EH (cell line): Measurements from ENCODE around the gene ZNF408.
"Not testable (repeated sequence)": the region's sequence is repeated elsewhere in the genome, so short reads cannot be mapped to it uniquely, and the experiment has no call there.

Source experiments
- DNase-seq: peaks from one replicate; pipeline ENCODE4 v3.0.0-alpha.2; 2015; ENCODE audit warnings: low read depth

ZNF408 gene

DNA sequence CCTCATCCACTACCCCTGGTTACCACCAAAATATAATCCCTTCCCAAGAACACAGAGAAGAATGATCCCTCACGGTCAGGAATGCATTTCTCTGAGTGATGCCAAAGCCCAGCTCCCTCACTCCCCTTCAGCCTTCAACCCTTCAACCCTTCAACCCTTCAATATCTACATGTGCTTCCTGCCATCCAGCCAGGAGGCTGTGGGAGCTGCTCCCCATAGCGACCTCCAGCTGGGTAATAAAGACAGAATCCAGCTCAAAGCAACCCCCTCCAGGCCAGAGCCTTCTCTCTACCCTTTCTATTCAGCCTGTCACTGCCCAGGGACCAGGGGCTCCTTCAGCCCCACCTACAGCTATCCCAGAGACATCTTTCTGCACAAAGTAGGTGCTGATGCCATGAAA is 3.1 kb upstream of the ZNF408 start:
- no peak for DNase-seq

DNA sequence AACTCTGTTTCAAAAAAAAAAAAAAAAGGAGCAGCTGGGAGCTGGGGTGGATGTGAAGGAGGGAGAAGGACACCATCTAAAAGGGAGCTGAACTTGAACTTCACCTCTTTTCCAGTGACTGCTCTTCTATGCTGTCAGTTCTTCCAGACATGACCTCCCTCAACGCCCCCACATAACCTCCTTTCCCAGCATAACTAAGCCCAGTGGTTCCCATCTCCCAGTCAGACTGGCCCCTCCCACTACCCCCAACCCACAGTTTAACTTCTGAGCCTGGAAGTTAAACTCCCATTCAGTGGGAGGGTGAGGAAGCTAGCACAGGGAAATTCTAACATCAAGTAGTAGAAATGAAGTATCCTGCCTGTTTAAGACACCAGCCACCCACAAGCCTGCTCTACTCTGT is 2.2 kb upstream of the ZNF408 start:
- DNase-seq, result no peak

DNA sequence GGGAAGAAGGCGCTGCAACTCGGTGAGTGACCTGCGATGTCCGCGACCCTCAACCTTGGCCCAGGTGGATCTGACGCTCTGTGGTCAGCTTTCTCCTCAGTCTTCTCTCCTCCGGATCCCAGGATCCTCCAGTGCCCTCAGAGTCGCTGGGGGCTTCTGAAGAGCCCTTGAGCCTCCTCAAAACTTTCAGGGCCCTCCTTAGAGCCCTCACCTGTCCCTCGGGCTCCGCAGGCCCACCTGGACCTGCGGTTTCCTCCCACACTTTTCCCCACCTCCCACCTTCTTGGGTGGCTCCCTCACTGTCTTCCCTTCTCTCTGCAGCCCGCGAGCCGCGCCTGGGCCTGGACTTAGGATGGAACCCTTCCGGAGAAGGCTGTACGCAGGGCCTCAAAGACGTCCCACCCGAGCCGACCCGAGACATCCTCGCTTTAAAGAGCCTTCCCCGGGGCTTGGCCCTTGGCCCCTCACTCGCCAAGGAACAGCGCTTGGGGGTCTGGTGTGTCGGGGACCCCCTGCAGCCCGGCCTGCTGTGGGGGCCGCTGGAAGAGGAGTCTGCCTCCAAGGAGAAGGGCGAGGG is 335 bp downstream of the ZNF408 start:
- no peak for DNase-seq

DNA sequence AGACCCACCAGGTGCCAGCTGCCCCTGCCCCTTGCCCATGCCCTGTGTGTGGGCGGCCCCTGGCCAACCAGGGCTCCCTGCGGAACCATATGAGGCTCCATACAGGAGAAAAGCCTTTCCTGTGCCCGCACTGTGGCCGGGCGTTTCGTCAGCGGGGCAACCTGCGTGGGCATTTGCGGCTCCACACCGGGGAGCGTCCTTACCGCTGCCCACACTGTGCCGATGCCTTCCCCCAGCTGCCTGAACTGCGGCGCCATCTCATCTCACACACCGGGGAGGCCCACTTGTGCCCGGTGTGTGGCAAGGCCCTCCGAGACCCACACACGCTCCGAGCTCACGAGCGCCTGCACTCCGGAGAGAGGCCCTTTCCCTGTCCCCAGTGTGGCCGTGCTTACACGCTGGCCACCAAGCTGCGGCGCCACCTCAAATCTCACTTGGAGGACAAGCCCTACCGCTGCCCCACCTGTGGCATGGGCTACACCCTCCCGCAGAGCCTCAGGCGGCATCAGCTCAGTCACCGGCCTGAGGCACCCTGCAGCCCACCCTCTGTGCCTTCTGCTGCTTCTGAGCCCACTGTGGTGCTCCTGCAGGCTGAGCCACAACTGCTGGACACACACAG is 4.3 kb downstream of the ZNF408 start:
- no peak for DNase-seq

DNA sequence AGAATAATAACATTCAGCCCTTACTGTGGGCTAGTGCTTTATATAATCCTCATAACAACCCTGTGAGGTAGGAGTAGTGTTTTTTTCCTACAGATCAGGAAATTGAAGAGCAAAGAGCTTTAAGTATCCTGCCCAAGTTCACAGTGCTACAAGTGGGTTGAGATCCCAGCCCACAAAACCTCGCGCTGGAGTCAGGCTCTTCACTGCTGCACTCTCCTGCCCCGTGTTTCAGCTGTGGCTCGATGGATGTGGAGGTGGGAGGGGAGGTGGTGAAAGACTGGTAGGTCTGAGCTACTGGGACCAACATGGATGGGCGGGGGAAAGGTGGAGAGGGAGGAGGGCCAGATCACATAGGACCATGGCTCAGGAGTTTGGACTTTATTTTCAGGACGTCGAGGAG is 6.1 kb downstream of the ZNF408 start:
- DNase-seq, result no peak

DNA sequence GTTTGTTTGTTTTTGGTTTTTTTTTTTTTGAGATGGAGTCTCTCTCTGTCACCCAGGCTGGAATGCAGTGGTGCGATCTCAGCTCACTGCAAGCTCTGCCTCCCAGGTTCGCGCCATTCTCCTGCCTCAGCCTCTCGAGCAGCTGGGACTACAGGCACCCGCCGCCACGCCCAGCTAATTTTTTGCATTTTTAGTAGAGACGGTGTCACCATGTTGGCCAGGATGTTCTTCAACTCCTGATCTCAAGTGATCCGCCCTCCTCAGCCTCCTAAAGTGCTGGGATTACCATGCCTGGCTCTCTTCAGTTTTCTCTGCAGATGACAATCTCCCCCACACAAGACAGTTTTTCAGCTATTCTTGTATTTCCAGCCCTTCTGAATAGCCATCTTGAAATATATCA is 8.5 kb downstream of the ZNF408 start:
- DNase-seq, result not testable (repeated sequence)

DNA sequence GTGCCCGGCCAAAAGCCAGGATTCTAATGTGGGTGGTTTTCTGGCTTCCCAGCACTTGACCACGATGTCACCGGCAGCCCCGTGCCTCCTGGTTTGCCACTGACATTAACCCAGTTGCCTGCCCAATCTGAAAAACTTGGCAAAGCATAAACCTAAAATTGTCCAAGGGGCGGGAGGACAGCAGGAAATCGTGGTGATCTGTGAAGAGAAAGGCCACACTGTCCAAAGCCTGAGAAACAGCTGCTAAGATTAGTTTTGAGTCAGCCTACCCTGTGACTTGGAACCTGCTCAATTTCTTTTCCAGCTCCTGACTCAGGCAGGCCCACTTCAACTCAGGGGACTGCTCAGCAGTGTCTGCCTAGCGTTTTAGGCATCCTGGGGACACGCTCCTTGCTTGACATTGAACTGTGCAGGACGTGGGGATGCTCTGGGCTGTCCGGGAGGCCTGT is 10.0 kb downstream of the ZNF408 start:
- peak; percentile 95 for DNase-seq

DNA sequence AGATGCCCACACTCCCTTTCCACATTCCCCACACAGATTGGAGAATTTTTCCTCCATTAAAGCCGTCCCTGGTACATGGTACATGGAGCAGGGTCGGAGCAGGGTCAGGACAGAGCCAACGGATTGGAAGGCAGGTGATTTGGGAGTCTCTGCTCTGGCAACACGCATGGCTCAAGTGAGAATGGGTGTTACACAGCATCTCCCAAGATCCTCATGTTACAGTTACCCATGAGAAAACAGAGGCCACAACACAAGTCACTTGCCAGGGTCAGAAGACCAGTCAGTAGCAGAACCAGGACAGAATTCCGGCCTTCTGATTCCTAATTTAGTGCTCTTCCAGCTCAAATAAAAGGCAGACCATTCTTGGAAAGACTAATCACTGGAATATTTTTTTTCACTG is 10.5 kb downstream of the ZNF408 start:
- peak; percentile 68 for DNase-seq

DNA sequence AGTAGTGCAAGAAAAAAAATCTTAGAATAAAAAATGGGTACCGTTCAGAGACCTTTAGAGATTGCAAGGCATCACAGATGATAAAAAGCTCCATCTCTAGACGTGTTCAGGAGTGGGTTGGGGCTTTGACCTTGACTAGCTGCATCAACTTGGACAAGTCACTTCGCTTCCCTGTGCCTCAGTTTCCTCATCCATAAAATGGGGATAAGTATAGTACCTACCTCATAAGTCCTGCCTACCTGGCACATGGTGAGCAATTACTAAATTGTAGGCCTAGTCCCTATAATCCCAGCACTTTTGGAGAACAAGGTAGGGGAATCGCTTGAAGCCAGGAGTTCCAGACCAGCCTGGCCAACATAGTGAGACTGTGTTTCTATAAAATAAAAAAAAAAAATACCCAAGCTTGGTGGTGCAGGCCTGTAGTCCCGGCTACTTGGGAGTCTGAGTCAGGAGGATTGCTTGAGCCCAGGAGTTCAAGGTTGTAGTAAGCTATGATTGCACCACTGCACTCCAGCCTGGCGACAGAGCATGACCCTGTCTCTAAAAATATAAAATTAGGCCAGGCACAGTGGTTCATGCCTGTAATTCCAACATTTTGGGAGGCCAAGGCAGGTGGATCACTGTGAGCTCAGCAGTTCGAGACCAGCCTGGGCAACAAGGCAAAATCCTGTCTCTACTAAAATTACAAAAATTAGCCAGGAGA is 12.2 kb downstream of the ZNF408 start:
- DNase-seq, result no peak

DNA sequence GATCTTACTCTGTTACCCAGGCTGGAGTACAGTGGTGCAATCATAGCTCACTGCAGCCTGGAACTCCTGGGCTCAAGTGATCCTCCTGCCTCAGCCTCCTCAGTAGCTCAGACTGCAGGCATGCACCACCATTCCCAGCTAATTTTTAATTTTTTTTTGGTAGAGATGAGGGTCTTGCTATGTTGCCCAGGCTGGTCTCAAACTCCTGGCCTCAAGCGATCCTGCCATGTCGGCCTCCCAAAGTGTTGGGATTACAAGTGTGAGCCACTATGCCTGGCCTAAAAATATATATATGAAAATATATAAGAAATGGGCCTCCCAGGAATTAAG is 17.0 kb downstream of the ZNF408 start:
- DNase-seq, result not testable (repeated sequence)

DNA sequence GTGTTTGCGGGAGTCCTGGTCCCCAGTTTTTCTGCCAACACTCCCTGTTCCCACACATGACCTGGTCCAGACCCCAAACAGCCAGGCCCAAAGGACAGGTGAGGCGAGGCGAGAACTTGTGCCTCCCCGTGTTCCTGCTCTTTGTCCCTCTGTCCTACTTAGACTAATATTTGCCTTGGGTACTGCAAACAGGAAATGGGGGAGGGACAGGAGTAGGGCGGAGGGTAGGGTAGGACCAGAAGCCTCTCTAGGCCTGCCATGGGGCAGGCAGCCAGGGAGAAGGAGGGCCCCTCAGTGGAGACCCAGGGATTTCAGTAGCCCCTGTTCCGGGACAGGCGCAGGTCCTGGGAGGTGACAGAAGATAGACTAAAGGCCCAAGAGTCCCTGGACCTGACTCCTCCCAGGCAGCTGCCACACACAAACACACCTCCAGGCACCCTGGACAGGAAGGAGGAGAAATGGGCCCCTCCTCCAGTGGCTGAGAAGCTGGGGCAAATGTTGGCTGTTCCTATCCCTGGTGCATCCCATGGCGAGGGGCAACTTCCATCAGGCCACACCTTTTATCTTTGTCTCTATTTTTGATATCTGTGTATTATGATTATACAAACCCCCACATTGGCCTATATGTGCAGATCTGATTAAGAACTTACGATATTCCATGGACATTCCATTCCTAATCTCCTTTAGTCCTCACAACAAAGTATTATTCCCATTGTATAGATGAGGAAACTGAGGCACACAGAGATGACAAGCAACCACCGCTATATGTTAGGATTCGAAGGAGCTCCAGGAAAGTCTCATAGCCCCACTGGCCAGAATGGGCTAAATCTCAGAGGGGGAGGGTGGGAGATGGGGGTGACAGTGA is 17.6 kb downstream of the ZNF408 start:
- peak; percentile 47 for DNase-seq

DNA sequence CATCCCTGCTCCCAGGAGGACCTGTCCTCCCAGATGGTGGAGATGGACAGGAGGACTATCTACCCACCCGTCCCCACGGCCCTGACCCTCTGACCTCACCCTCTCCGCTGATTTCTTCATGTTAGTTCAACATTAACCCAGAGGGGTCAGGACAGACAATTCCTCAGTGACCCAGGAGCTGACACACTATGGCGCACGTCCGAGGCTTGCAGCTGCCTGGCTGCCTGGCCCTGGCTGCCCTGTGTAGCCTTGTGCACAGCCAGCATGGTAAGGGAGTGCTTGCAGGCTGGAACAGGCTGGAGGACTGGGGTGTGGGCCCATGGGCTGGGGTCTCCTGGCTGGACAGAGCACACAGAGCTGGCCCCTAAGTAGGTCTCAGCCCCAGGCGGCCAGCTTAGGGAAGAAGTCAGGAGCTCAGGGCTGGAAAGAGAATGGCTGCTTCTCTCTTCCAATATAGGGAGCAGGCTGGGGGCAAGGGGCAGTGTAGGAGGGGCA is 18.3 kb downstream of the ZNF408 start, which contains the start of gene F2:
Gene F2 (plus strand): TSS at position 166 of the 495 bp plus-strand sequence. CDS start 23 bp downstream, at position 189.
- no peak for DNase-seq

DNA sequence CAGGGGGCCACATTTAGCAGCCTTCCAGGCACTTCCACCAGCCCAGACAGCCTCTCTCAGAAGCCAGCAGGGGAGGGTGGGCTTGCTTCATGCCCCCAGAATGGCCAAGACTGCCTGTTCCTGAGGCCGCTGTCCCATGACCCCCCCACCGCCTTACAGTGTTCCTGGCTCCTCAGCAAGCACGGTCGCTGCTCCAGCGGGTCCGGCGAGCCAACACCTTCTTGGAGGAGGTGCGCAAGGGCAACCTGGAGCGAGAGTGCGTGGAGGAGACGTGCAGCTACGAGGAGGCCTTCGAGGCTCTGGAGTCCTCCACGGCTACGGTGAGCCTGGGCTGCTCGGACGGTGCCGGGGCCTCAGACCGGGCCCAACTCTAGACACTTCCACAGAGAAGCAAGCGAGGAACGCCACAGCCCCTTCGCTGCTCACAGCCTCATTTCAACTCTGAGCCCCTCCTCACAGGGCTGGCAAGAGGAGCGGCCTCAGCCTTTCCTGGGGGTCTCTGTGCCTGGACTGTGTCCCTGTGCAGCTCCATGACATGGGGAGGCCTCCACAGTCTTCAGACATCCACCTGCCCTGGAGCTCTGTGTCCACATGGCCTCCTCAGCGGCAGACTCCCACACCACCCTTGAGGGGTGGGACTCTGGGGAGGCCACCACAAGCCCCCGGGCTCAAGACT is 18.9 kb downstream of the ZNF408 start:
- no peak for DNase-seq

DNA sequence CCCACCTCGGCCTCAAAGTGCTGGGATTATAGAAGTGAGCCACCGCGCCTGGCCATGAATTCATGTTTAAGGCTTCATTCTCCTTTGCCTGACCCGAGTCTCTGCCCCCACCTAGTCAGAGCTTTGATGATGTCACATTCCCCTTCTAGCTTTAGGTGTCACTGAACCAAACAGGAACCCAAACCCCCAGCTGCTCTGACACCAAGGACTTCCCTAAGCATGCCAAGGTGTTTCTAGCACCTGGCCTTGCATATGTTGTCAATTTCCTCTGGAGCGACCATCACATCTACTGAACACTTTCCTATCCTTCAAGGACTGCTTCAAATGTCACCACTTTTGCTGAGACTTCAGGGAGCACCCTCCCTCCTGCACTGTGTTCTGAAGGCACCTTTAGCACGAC is 20.5 kb downstream of the ZNF408 start:
- no peak for DNase-seq

DNA sequence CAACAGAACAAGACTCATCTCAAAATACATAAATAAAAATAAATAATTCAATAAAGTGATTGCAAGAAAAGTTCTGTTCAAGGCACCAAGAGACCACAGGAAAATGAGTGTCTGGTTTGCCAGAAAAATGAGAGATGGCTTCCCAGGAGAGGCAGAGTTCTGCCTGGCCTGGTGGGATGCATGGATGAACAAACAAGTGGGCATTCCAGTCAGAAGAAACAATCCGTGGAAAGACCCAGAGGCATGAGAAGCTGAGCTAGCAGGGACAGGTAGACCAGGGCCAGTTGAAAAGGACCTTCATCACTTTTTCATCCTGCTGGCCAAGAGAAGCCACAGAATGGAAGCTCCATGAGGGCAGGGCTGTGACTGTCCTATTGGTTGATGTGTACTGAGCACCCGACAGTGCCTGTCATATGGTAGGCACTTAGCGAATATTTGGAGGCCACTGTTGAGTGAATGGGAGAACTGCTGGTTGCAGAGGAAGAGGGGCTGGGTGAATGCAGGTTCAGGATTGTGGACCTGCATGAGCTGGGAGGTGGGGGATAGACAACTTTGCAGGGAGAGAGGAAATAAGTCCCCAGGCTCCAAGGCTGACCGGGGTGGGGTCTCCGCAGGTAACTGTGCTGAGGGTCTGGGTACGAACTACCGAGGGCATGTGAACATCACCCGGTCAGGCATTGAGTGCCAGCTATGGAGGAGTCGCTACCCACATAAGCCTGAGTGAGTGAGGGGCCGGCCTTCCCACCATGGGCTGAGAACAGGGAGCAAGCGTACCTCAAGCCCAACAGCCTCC is 21.9 kb downstream of the ZNF408 start:
- no peak for DNase-seq

DNA sequence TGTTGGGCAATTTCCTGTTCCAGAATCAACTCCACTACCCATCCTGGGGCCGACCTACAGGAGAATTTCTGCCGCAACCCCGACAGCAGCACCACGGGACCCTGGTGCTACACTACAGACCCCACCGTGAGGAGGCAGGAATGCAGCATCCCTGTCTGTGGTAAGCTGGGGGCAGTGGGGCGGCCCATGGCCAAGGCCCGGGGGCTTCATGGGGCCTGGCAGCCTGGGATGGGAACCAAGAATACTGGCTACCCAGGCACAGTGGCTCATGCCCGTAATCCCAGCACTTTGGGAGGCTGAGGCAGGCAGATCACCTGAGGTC is 22.5 kb downstream of the ZNF408 start:
- DNase-seq, result no peak

DNA sequence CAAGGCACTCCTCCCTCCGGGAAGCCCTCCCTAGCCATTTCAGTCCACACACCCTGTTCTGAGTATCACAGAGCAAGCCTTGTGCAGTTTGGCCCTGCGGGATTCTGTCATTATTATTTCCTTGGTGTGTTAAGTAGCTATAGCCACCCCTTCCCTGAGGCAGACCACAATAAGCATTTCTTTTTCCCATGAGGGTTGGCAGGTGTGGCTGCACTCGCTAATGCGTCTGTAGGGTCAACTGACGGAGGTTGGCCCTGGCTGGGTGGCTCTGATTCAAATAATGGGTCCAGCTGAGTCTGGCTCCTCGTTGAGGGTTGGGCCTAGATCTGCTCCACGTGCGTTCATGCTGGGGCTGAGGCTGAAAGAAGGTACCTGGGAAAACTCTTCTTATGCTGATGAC is 23.3 kb downstream of the ZNF408 start:
- no peak for DNase-seq

DNA sequence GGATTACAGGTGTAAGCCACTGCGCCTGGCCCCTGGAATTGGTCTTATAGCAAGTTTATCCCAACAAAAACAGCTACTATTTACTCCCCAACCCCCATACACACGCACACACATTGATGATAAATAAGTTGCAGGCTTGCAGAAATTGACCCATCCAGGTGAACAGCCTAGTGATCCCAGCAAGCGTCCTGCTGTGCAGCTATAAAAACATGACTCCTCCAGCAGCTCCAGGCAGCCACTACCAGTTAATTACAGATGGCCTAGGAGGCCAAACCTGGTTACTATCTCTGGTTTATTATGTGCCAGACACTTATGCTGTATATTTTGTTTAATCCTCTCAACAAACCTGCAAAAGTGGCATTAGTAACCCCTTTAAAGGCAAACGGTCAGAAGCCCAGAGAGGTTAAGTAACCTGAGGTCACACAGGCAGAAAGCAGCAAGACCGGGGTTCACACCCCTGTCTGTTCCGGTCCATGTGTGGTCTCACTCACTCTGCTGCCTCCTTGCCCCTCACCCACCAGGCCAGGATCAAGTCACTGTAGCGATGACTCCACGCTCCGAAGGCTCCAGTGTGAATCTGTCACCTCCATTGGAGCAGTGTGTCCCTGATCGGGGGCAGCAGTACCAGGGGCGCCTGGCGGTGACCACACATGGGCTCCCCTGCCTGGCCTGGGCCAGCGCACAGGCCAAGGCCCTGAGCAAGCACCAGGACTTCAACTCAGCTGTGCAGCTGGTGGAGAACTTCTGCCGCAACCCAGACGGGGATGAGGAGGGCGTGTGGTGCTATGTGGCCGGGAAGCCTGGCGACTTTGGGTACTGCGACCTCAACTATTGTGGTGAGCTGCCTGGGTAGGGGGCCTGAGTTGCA is 24.7 kb downstream of the ZNF408 start:
- no peak for DNase-seq

DNA sequence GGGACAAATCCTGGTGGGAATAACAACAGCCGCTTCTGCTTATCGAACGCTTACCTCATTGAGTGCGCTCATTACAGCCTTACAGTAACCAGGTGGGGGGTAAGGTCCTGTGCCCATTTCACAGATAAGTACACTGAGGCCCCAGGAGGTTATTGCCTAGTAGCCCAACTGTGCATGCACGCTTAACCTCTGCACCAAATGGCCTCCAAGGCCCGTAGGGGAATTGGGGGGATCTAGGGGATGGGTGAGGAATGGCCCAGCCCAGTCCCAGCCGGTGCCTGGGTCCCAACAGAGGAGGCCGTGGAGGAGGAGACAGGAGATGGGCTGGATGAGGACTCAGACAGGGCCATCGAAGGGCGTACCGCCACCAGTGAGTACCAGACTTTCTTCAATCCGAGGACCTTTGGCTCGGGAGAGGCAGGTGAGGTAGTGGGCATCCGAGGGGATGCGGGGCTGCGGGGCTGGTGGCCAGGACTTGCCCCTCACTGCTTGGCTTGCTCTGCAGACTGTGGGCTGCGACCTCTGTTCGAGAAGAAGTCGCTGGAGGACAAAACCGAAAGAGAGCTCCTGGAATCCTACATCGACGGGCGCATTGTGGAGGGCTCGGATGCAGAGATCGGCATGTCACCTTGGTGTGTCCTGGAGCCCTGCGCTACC is 25.5 kb downstream of the ZNF408 start:
- DNase-seq, result no peak
